Inflammatory macrophage treated with lipopolysaccharide for 4 hours (primary cell): ENCODE results near the gene CDH23.

Source experiments
- DNase-seq: peaks from one replicate; pipeline ENCODE4 v3.0.0-alpha.2; 2020

The CDH23 gene

DNA sequence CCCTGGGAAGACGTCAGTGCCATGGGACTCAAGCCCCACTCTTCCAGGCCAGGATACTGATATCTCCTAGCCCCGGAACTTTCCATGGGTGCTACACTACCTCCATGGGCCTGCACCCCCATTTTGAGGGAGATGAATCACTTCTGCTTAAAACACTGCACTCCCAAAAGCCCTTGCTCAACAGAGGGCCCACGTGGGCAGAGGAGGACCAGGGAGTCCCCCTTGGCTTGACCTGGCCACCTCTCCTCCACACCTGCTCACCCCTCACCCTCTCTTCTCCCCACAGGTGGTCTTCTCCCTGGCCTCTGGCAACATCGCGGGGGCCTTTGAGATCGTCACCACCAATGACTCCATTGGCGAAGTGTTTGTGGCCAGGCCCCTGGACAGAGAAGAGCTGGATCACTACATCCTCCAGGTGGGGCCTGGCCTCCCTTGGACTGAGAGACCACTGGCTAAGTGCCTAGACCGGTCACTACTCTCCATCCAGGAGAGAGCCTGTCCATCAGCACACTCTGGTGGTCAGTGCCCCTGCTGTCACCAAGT lies 342.7 kb downstream of the CDH23 start:
- peak; percentile 49 for DNase-seq

DNA sequence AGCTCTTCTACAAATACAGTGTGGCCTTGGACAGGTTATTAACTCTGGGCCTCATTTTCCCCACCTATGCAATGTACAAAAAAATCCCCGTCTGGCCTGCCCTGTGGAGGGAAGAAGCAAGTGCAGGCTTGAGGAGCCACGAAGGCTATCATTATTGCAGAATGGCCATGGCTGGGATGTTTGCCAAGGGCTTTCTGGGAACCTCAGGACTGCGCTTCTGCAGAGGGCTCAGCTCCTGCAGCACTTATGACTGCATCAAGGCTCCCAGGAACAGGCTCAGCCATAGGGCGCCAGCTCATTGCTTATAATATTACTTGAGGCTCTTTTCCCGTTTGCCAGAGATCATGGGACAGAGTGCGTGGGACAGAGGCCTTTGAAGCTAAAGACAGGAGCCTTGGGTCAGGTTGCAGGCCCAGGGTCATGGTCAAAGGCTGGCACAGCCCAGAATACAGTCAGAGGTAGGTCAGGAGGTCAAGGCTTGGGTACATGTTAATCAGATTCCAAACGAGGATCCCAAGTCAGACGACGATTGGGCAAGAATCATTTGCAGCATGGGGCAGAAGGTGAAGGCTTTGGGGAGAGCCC lies 343.4 kb downstream of the CDH23 start:
- DNase-seq: no peak

DNA sequence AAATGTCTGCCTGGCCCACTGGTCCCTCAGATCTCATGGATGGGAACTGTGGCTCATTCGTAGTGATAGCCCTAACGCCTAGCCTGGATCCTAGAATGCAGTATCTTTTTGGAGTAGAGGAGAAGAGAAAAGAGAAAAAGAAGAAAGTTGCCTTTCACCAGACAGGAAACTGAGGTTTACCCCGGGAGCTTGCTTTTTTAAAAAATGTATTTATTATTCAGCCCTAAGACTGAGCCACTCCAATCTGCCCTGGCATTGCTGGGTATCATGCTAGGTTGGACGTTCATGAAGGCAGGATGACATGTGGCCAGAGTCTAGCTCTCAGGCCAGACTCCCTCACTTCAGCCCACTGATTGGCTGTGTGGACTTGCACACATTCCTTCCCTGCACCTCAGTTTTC lies 344.3 kb downstream of the CDH23 start:
- no peak for DNase-seq

DNA sequence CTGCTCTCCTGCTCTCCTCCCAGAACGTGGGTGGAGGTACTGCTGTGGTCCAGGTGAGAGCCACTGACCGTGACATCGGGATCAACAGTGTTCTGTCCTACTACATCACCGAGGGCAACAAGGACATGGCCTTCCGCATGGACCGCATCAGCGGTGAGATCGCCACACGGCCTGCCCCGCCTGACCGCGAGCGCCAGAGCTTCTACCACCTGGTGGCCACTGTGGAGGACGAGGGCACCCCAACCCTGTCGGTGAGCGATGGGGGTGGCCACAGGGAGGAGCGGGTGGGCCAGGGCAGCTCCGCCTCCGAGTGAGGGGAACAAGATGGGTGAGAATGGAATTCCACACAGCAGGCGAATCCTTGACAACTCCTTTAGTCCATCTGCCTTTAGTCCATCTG lies 345.0 kb downstream of the CDH23 start:
- no peak for DNase-seq

DNA sequence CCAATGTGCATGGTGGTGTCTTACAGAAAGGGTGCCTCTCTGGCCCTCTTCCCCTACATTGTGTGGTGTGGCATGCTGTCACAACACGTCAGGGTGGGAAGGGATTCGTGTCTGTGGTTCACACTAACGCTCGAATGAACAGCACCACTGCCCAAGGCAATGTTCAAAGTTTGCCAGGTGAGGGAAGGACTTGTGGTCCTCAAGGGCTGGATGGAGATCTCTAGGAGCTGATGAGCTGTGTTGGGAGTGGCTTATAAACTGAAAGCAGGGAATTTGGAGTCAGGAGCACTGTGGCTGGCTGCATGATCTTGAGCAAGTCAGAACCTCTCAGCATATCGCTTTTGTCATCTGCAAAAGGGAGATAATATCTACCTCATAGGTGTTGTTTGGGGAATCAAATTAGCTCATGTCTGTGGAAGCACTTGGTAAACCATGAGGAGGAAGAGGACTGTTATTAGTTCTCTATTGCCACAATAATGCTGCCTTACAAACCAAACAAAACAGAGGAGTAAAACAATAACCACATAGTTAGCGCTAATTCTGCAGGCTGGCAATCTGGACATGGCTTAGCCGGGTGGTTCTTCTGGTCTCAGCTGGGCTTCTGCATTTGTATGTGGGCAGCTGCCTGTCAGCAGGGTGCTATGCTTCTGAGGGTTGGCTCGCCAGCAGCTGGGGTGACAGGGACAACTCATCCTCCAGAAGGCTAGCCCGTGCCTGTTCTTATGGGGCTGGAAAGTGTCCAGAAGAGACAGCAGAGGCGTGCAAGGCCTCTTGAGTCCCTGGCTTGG lies 345.8 kb downstream of the CDH23 start:
- DNase-seq: no peak

DNA sequence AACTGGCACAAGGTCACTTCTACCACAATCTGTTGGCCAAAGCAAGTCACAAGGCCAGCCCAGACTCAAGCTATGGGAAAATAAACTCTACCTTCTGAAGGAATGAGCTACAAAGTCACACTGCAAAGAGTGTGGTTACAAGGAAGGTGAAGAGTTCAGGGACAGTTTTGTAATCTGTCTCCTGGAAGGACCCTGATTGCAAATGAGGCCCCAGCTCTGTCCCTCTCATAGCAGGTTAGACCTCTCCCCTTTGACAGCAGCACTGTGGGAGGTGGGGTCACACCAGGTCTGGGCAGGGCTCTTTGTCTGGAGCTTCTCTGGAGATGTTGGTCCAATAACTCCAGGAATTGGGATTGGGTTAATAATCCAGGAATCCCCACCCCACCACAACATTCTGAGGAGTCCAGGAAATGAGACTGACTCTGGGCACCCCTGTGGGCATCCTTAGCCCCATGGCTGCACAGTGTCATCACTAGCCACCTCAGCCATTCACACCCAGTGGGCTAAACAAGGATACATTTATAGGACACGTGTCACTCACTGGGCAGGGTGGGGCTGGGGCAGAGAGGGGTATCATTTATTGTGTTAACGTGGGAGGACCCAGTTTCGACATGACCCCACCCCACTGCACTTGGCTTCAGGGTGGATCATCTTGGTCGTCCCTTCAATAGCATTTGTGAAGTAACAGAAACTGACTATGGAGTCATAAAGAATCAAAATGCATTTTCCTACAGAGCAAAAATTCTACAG lies 346.5 kb downstream of the CDH23 start:
- DNase-seq: no peak

DNA sequence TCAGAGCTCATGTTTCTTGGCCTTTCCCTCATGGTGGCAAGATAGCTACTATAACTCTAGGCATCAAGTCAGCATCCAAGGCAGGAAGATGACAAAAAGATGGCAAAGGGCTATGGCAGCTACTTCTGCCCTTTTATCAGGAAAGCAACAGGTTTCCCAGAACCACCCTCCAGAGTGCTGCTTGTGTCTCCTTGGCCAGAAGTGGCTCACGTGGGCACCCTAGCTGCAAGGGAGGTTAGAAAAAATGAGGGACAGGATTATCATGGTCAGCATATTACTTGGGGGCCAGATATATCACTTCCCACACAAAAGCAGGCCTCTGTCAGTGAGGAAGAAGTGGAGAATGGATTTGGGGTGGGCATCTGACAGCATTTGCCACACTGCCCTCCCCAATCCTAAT lies 347.1 kb downstream of the CDH23 start:
- no peak for DNase-seq

DNA sequence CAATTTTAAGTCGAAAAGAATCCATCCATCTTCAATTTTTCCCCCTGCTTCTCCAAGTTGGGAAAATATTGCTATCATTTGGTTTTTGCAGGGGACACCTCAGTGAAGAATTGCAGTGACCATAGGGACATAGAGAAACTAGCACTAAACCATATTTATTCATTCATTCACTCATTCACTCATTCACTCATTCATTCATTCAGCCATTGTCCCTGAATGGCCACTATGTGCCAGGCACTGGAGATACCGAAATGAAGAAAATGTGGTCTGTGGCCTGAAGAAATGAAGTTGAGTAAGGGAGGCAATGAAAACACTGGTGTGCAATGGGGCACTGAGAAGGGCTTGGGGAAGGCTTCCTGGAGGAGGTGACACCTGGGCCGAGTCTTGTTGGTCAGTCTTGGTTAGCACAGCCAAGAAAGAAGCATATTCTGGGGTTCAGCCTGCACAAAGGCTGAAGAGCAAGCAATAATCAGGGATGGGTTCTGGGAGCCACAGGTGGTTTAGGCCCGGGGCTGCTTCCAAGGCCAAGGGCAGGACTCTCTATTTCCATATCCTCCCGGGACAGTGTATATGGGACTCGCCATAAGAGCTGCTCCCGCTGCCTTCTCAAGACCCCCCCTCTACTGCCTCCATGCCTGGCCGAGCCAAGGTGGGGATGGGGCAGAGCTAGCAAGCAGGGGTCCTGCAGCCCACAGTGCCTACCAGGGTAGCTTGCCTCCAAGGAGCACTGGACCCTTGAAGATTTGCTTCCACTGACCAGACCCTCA lies 348.4 kb downstream of the CDH23 start:
- no peak for DNase-seq

DNA sequence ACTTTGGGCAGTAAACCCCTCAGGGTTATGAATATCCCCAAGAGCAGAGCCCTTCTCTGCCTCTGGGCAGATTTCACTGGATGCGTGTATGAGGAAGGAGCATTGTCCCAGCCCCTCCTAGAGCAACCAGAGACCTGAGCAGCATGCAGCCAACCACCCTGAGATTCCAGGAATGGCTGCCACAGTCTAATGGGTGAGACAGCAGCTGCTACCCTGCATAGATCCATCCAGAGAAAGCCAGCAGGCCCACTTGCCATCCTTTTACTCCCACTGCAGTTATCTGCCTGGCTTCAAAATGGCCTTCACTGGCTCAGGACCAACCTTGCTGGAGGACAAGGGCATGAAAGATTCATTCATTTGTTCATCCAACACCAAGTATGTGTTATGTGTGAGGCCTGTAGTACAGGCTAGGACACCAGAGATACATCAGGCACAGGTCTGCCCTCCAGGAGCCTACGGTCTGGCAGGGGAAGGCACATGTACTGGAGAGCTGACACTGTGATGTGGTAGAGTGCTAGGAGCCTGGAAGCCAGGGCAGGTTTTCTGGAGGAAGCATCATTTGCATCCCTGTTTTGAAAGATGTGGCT lies 349.0 kb downstream of the CDH23 start:
- DNase-seq: no peak

DNA sequence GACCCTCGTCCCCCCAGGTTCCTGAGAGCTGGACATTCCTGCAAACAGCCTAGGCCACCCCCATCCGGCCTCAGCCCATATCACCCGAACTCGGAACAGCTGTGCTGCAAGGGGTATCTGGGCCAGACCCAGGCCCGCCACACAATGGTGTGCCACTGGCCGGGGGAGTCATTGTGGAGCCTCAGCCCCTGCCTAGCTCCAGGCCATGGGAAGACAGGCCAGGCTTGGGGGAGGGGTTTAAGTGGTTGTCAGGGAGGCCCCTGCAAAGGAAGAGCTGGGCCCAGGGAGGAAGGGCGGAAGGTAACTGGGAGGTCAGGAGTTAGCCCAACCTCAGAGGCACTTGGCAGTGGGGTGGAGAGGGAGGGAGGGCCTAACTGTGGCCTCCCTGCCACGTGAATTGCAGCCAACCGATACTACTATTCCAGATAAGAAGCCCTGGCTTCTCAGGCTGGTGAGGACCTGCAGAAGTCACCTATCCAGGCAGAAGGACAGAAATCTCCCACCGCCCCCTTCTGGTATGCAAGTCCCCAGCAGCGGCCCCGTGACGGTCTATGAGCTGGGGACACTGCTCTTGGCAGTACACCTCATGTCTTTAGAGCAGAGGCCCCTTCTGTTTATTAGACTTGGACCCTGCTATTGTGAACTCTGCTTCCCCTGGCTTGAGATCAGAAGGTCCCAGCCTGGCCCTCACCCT lies 349.8 kb downstream of the CDH23 start:
- no peak for DNase-seq

DNA sequence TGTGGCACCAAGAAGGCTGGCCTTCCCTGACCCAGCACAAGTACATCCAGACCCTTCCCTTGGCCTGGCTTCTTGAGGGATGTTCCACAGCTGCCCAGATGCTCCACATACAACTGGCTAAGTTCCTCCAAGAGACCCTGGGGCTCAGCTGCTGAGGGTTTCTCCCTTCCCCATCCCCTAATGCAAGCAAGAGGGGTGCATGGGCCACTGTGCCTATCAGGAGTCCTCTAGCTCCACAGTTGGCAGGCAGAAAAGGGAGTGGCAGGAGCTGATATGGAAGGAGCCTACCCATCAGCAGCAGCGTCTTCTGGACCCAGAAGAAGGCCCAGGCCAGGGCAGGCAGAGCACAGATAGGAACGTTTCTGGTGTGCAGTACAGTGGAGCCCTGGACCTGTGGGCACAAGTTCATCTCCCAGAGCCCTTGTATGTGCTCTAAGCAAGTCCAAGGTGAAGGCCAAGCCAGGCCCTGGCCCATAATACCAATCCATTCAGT lies 350.4 kb downstream of the CDH23 start:
- DNase-seq: no peak

DNA sequence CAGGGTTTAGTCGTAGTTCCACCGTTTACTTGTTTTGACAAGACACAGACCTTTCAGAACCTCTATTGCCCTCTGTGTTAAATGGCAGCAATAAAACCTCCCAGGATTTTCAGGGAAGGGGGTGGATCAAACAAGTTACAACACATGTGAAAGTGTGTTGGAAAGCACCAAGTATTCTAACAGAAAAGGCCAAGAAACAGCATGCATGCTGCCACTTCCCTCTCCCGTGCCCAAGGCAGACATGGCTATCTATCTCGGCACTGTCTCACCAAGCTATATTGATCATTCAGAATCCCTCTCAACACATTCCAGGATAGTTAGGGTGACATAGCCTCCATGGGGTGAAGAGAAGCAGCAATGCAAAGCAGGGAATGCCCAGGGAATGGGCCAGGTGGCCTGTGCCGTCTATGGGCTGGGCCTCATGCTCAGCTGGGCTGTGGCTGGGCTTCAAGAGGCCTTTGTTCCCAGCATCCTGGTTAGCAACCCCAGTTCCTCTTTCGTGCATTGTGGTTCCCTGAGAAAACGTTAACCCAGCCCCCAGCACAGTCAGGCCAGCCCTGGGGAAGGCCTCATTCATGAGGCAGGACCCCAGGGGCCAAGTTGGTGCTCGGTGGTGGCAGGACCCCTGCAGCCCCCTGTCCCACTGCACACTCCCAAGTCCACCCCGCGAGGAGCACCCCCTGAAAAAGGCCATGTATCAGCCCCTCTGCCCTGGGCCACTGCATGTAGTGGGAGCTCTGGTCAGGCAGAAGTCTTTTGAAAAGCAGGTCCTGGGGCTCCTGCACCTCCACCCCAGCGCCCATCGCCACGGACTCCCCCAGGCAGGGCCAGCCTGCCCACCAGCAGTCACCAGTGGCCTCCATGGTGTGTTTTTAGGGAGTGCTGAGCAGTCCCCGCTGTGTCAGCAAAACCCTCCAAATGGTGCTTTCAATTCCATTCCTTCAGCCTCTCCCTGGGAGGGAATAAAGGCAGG lies 351.1 kb downstream of the CDH23 start:
- DNase-seq: peak; percentile 54

DNA sequence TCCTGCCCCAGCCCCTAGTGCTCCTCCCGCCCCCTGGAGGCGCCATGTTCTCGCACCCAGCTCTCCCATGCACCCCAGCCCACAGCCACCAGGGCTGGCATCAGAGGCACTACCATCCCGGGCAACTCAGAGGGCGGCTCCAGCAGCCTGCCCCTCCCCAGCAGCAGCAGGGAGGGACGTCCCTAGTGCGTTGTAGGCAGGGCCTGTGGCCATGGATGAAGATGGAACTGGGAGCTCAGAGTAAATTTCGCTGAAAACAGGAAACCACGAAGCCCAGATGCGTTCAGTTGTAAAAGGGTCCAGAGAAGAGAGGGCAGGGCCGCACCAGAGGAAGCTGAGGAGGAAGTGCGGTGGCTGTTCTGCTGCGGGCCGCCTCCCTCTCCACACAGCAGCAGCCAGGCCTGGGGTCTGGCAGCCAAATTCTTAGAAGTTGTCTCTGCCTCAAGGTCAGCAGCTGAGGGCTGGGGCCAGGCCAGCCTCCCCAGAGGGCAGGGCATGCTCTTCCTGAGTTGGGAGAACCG lies 352.0 kb downstream of the CDH23 start:
- DNase-seq: peak; percentile 59

DNA sequence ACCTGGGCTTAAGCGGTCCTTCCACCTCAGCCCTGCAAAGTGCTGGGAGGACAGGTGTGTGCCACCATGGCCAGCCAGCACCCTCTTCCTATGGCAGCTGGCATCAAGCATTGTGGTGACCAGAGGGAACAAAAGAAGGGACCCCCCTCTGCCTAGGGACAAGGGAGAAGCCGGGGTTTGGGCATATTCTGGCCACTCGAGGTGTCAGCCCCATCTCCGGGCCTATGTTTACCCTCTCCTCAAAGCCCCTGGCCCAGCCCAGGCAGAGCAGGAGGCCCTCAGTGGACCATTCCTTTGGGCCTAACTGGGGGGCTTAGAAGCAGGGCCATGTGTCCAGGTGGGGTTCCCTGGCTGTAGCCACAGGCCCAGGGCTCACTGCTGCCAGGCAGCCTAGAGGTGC lies 352.7 kb downstream of the CDH23 start:
- no peak for DNase-seq

DNA sequence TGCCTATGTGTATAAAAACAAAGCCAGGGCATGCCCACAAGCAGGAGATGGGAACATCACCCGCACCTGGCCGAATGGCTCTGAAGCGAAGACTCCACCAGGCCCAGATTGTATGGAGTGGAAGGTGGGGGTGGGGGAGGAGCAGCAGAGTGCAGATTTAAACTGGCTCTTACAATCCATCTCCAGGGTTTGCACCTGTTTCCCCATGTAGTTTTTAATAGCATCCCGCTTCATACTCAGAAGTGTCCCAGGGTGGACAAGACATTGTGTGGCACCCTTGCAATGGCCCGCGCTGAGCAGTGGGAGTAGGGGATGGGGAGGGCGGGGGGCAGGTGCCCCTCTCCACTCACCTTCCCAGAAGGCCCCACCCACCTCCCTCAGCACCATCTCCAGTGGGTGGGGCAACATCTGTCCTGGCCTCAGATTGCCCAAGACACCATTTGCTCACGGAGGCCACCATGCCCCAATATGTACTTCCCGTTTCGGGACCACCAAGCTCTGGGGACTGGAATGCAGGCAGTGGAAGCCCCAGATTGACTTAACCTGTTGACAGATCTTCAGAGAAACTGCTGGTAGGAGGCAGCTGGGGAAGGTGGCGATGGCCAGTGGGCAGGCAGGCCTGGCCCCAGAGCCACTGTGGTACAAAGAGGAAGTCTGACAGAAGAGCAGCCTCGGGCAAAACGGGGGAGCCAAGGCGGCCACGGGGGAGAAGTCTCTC lies 353.6 kb downstream of the CDH23 start:
- DNase-seq: peak; percentile 67

DNA sequence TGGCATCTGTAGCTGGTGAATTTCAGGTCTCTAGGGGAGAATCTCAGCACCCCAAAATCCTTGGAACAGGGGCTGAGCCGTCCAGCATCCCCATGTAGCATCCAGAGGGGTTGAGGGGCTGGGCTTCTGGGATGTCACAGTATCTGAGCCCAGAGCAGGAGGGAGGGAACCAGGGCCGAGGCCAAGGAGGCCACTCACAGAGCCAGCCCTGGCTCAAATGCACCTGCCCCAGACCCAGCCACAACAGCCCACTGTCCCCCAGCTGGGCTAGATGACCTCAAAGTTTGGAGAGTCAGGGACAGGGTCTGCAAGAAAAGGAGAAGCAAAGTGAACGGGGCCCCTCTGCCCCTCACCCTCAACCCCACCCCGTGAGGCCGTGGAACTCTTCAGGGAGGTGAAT lies 354.3 kb downstream of the CDH23 start:
- DNase-seq: no peak

DNA sequence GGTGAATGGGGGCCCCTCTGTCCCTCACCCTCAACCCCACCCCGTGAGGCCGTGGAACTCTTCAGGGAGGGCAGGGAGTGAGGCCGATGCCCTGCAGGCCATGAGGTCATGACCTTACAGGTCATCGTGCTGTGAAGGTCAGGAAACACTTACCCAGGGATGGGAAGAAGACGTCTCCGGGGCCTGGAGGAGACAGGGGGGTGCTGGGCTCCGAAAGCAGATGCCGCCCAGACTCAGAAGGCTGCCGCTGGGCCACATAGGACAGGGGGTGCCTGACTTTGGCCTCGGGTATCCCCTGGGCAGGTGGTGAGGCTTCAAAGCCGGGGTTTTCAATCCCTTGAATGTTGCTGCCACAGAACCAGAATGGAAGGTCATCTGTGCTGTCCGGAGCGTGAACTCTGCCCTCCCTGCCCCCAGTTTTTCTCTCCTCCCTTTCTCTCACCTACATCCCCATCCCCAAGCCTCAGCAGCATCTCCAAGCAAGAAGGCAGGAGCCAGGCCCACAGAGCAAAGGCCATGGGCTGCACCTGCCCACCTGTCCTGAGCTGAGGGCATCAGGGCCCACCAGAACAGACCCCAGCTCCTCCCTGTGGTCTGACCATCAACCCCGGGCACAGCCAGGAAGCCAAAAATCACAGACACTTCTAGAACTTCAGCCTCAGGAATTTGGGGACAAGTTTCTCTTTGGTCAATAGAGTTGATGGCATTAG lies 354.9 kb downstream of the CDH23 start:
- no peak for DNase-seq

DNA sequence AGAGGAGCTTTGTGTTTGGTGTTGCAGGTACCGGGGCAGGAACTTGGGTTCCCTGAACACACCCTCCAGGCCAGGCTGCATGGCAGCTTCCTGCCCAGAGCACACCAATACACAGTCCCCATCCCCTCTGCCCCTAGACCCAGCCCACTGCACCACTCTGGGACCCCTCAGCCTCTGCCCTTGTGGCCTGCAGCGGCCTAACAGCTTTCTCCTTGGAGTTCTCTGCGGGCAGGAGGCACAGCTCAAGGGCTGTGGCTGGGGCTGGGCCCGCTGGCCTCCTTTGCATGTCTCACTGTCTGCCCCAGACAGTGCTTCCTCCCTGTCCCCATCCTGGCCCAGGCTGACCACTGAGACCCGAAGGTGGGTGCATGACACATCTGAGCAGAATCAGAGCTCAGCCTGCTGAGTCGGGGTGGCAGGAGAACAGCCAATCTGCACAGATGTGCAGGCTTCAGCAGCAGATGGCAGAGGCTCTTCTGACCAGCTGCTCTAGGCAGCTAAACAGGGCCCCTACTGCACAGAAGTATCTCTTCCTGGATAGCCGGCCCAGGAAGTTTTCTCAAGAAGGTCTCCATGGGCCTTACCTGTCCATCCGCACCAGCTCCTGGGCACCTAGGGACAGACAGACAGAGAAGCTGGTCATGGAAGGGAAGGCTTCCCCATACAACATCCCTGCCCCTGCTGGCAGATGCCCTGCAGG lies 355.8 kb downstream of the CDH23 start:
- no peak for DNase-seq
